Measurements from ENCODE around the gene CRB2. TPM values are rescaled to one million over a fixed set of nuclear protein-coding genes. Genes with fewer than 3 reads are reported as not detected.

Gene CRB2
- total RNA-seq, 1 donor from 2014 or later, result not detected

GRCh38 chr9:123319541-123320339 lies 36.3 kb upstream of the CRB2 start:
- TF ChIP-seq POLR2A (IDR thresholded peaks at IDR 0.05), result no peak
- TF ChIP-seq POLR2AphosphoS5 (IDR thresholded peaks at IDR 0.05; ENCODE audit: insufficient read depth in 1 of 2, low read depth in 1 of 2), result no peak
- no peak for TF ChIP-seq CTCF (IDR thresholded peaks at IDR 0.05)
- H3K27ac ChIP-seq, result no peak overlapping the region
- DNase-seq (ENCODE audit: extremely low spot score in 2 of 2), result no peak
- intact Hi-C loops (cut with DNase I), result loop anchor here (2.0 kb wide), 1 partner anchor 89 kb away; no protein-coding TSS in a partner anchor
- no peaks in the 10 kb centered on the region for H3K36me3 ChIP-seq
- no peak overlapping the region for H3K4me3 ChIP-seq
- H3K27me3 ChIP-seq, result no peaks in the 10 kb centered on the region
- peaks cover 8% of the 10 kb centered on the region for H3K4me1 ChIP-seq
- no peaks in the 10 kb centered on the region for H3K9me3 ChIP-seq

GRCh38 chr9:123320814-123321213 lies 35.2 kb upstream of the CRB2 start:
- Histone ChIP-seq H3K36me3 (no peaks in the 10 kb centered on the region), H3K27ac (no peak overlapping the region), H3K27me3 (no peaks in the 10 kb centered on the region), H3K9me3 (no peaks in the 10 kb centered on the region), H3K4me3 (no peak overlapping the region), H3K4me1 (peaks cover 8% of the 10 kb centered on the region)
- TF ChIP-seq POLR2A (IDR thresholded peaks at IDR 0.05) (no peak), CTCF (IDR thresholded peaks at IDR 0.05) (no peak), POLR2AphosphoS5 (IDR thresholded peaks at IDR 0.05; ENCODE audit: insufficient read depth in 1 of 2, low read depth in 1 of 2) (no peak)
- no peak for DNase-seq (ENCODE audit: extremely low spot score in 2 of 2)
- intact Hi-C loops (cut with DNase I), result no loop called here

- intact Hi-C loops (cut with DNase I), result no loop called here
- TF ChIP-seq POLR2A (IDR thresholded peaks at IDR 0.05), result no peak
- Histone ChIP-seq H3K9me3 (no peaks in the 10 kb centered on the region), H3K36me3 (no peaks in the 10 kb centered on the region), H3K4me1 (peaks cover 13% of the 10 kb centered on the region), H3K27ac (no peak overlapping the region), H3K4me3 (no peak overlapping the region), H3K27me3 (no peaks in the 10 kb centered on the region)
- DNase-seq (ENCODE audit: extremely low spot score in 2 of 2), result no peak
Measured at GRCh38 chr9:123321616-123322272, 34.3 kb upstream of the CRB2 start.

- Histone ChIP-seq H3K36me3 (no peaks in the 10 kb centered on the region), H3K27ac (no peak overlapping the region), H3K4me3 (no peak overlapping the region), H3K9me3 (no peaks in the 10 kb centered on the region), H3K4me1 (peaks cover 20% of the 10 kb centered on the region), H3K27me3 (no peaks in the 10 kb centered on the region)
- intact Hi-C loops (cut with DNase I), result no loop called here
- TF ChIP-seq POLR2A (IDR thresholded peaks at IDR 0.05), result no peak
- TF ChIP-seq POLR2AphosphoS5 (IDR thresholded peaks at IDR 0.05; ENCODE audit: insufficient read depth in 1 of 2, low read depth in 1 of 2), result no peak
- no peak for TF ChIP-seq CTCF (IDR thresholded peaks at IDR 0.05)
- no peak for DNase-seq (ENCODE audit: extremely low spot score in 2 of 2)
Measured at GRCh38 chr9:123322273-123323195, 33.5 kb upstream of the CRB2 start.
